HG03159 (cell line): ENCODE results near the gene NELFCD.
A peak's percentile ranks its signal among the peaks of the same experiment; 100 is the strongest.
"Not testable (repeated sequence)": the region's sequence is repeated elsewhere in the genome, so short reads cannot be mapped to it uniquely, and the experiment has no call there.

ENCODE experiments used
- ATAC-seq: cut with Tn5 transposase; IDR thresholded peaks from one replicate; pipeline ENCODE4 v1.9.1; 2021; ENCODE audit warnings: mild to moderate bottlenecking, moderate library complexity; ENCODE audit not compliant: unreplicated experiment

Gene NELFCD

DNA sequence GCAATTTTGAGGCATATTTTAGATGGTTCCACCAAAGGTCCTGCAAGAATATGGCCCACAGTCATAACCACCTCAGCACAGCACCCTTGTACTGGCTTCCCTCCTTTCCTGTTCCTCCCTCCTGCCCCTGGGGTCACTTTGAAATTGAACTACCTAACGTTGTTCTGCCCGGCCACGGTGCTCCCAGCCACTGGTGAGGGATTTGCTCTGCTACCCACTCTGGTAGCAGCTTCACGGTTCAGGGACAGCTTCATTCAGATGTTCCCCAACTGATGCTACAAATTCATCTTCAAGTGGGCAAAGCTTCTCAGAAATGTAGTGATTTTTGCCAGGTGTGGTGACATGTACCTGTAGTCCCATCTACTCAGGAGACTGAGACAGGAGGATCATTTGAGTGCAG, 7.9 kb upstream of the NELFCD start:
- no peak for ATAC-seq

DNA sequence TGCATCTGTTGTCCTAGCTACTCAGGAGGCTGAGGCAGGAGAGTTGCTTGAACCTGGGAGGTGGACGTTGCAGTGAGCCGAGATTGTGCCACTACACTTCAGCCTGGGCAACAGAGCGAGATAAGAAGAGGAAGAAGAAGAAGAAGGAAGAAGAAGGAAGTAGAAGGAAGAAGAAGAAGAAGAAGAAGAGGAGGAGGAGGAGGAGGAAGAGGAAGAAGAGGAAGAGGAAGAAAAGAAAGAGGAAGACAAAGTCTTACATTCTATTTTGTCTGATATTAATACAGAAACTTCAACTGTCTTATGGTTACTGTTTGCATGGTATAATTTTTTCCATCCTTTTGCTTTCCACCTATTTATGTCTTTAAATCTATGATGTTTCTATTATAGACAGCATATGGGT, 7.2 kb upstream of the NELFCD start:
- ATAC-seq: no peak

DNA sequence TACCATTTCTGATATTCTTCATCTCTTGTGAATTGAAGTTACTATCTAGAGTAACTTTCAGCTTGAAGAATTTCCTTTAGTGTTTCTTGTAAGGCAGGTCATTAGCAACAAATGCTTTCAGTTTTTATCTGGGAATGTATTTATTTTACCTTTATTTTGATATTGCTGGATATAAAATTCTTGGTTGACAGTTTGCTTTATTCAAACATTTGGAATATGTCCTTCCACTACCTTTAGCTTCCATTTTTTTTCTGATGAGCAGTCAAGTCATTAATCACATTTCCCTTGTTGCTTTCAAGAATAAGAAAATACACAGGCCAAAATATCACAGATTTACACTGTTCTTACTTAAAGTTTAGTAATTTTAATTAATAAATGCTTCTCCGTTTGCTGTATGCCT, 5.7 kb upstream of the NELFCD start:
- ATAC-seq: no peak

DNA sequence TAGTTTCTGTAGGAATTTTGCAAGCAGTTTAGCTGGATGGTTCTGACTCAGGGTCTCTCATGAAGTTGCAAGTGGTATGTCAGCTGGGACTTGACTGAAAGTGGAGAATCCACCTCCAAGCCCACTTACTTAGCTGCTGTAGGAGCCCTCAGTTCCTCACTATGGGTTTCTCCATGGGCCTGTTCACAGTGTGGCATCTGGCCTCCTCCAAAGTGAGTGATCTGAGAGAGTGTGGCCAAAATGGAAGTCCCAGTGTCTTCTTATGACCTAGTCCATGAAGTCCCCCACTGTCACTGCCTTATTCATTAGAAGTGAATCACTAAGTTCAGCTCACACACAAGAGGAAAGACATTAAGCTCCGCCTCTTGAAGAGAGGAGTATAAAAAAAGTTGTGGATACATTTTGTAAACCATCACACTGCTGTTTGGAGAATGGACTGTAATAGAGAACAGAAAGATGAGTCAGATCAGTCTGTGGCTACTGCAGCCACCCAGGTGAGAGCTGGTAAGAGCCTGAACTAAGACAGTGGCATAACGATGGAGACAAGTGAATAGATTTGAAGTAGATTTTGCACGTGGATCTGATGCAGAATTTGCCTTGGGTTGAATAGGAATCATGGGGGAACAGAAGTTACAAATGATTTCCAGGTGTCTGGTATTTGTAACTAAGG, 4.9 kb upstream of the NELFCD start:
- ATAC-seq: no peak

DNA sequence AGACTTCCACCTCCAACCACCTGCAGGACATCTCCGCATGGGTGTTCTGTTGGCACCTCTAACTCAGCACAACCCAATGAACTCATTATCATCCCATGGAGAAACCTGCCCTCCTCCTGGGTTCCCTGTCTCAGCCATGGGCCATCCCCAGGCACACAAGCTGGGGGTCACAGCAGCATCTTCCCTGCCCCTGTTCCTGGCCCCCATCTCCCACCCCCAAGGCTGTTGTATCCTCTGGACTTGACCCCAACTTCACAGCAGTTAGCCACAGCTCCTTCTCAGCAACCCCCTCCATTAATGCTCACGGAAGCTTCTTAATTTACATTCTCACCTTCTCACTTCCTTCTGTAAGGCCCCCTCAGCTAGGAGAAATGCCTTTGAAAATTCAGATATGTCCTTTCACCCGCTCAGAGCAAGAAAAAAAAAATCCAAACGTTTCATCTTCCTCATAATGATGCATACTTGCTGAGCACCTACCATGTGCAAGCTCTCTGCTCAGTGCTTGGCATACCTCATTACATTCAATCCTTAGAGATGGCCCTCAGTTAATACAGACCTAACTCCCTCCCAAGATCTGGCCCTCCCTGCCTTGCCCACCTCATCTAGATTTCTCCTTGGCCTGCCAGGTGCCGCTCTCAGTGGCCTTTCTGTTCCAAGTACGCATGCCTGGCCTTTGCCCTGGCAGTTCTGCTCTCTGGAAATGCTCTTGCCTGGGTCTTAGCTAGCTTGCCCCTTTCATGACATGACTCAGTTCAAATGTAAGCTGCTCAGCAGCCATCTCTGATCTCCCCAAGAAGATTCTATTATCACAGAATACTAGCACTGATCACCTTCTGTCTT, 2.5 kb upstream of the NELFCD start:
- ATAC-seq: no peak

DNA sequence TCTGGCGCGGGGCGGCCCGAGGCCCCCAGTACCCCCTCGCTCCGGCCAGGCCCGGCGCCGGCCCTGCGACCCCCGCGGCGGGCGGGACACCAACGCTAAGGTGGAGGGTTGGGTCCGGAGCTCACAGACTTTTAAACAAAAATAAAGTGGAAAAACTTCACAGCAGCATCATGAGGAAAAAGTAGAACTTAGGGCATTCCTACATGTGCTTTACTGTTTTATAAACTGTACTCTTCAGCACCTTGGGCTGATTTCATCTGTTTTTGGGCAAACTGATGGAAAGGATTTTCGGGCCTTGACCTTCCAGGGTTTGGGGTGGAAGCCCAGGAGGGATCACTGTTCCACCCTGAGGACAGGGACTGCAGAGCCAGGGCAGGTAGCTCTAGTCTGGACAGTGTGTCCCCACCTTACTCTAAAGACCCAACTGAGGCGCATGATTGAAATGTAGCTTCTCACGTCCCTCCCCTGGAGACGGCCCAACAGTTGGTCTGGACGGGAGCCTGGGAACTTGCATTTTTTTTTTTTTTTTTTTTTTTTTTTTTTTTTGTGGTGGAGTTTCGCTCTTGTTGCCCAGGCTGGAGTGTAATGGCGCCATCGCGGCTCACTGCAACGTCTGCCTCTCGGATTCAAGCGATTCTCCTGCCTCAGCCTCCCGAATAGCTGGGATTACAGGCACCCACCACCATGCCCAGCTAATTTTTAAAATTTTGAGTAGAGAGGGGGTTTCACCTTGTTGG, 740 bp downstream of the NELFCD start:
- peak; percentile 8 for ATAC-seq

DNA sequence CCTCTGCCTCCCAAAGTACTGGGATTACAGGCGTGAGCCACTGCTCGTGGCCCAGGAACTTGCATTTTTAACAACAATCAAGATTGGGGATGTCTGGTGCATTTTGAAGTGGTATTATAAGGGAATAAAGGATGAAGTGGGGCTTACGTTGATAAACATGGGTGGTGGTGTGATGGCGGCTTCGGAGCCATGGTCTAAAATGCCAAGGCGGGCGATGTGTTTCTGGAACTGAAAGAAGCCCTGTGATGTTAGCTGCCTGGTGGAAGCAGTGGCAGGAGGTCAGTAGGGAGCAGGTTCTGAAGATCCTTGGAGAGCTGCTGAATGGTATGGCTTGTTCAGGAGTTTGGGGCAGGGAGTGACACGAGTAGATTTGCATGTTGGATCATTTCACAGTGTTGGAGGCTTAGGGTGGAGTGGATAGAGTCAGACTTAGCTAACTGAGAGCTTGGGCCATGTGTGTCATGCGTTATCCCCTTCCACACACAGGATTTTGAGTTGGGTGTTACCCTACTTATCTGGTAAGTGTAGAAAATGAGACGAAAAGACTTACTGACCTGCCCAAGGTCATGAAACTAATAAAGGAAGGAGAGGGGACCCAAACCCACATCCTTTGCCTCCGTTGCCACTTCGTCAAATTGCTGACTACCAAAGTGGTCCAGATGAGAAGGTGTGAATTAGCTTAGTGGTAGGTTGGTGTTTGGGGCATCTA, 1.5 kb downstream of the NELFCD start:
- no peak for ATAC-seq

DNA sequence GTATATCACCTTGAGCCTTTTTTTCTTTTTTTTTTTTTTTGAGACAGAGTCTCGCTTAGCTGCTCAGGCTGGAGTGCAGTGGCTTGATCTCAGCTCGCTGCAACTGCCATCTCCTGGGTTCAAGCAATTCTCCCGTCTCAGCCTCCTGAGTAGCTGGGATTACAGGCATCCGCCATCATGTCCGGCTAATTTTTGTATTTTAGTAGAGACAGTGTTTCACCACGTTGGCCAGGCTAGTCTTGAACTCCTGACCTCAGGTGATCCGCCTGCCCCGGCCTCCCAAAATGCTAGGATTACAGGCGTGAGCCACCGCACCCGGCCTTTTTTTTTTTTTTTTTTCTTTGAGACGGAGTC, 2.0 kb downstream of the NELFCD start:
- not testable (repeated sequence) for ATAC-seq

DNA sequence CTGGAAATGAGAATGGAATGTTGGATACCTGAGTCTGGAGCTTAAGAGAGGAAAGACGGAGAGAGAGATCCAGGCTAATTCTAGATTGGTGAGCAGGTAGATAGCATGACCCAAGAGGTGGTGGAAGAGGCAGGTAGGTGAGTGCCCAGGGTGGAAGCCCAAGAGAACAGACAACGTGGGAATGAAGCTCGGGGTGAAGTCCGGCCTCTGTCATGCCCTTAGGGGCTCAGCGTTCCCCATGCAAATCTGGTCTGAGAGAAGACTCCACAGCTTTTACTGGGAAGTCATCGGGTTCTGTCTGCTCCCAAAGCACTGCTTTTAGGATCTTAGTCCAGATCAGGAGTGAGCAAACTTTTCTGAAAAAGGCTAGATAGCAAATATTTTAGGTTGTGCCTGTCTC, 3.6 kb downstream of the NELFCD start:
- ATAC-seq: no peak

DNA sequence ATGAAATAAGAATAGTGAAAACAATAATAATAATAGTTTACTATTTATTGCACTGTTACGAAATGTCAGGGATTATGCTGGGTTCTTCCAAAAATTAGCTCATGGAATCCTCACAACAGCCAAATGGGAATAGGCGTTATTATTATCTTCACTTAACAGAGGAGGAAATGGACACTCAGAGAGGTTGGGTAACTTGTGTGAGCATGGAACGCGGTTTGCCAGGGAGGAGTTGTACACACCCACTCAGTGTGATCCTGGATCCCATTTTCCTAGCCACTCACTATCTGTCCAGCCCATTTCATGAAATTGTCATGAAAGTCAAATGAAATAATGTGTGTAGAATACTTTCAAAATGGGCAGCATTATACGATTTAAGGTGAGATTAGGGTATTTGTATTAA, 4.6 kb downstream of the NELFCD start:
- ATAC-seq: no peak

DNA sequence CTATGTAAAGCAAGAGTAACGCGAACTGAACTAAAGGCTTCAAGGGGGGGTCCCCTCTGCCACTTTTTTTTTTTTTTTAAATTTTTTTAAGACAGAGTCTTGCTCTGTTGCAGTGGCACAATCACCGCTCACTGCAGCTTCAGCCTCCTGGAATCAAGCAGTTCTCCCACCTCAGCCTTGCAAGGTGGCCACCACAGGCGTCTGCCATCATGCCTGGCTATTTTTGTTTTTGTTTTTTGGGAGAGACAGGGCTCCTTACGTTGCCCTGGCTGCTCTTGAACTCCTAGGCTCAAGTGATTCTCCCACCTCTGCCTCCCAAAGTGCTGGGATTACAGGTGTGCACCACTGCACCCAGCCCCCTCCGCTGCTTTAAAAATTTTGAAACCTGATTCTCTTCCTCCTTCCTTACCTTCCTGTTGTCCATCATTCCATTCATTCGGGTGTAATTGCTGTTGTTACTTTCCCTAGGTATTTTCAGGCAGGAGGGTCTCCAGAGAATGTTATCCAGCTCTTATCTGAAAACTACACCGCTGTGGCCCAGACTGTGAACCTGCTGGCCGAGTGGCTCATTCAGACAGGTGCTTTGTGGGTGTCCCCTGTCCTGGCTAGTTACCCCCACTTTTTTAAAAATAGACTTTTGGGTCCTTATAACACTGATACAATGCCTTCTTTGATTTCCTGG, 5.4 kb downstream of the NELFCD start:
- no peak for ATAC-seq

DNA sequence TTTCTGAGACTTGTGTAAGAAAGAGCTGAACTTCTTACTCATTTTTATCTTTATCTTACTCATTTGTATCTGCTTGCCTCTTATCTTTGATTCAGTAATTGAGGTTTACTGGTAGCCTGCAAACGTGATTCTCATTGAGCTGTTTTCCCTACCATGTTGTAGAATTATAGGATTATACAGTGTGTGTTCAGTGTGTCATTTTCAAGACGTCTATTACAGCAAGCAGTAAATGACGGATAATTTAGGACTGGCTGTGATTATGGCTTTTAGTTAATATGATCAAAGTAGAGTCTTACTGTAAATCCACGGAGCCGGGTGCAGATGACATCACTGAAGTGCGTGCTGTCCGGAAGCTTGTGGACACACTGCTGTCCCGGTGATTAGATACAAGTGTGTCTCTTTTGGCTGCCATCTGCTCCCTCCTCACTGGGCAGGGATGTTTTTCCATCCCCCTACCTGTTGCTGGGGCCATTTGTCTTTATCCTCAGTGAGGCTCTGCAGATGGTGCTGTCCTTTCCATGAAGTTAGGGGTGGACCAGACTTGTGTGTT, 6.0 kb downstream of the NELFCD start:
- ATAC-seq: no peak

DNA sequence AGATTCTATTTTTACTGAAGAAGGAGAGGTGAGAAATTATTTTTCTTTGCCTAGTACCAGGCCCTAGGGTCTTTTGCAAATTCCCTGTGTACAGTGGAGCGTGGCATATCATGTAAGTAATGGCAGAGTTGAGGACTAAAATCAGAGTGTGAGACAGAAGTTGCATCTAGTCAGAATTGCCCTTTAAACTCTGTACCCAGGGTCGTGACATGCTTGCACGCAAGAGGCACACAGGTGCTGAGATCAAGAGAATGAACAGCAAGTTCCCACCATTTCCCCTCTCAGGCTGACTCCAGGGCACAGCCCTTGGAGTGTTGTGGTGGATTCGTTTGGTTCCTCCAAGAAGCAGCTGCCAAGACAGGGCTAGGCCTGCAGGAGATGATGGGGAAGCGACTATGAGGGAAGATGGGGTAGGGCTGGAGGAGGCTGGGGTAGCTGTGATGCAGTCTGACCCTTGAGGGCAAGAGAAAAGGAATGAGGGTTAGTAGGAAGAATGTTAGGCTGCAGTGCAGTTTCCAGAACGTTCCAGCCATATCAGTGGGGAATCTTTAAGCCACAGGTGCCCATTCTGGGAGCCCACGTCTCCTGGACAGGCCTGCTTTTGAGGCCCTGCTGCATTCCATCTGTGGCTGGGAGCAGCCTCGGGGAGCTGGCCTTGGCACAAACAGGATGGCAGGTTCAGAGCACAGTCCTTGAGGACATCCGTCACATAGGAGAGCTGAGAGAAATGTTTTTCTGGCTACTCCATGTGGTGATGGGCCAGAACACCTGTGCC, 6.9 kb downstream of the NELFCD start:
- ATAC-seq: no peak

DNA sequence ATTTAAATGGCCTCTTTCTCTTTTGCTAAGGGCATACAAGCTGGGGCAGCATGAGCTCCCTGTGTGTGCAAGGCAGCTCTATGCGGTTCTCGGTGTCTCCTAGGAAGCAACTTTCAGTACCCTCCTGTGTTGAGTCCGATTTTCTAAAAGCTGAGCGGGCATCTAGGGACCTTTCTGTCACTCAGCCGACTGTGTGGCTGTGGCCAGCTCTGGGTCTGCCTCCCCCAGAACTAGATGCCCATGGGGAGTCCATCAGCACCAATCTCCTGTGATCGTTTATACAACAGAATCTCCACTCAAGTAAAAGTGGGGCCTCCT, 7.5 kb downstream of the NELFCD start:
- no peak for ATAC-seq

DNA sequence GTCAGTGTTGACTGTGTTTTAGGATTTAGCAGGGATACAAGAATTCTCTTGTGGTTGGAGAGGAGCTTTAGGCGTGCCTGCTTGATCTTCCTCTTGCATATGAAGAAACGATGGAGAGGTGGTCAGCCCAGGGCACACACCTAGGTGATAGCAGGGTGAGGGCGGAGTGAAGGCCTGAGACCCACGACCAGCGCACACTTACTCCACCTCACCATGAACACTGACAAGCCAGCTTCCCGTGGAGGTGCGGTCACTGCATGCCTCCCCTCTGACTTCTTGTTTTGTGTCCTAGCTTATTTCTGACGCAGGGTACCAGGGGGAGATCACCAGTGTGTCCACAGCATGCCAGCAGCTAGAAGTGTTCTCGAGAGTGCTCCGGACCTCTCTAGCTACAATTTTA, 8.1 kb downstream of the NELFCD start:
- ATAC-seq: no peak

DNA sequence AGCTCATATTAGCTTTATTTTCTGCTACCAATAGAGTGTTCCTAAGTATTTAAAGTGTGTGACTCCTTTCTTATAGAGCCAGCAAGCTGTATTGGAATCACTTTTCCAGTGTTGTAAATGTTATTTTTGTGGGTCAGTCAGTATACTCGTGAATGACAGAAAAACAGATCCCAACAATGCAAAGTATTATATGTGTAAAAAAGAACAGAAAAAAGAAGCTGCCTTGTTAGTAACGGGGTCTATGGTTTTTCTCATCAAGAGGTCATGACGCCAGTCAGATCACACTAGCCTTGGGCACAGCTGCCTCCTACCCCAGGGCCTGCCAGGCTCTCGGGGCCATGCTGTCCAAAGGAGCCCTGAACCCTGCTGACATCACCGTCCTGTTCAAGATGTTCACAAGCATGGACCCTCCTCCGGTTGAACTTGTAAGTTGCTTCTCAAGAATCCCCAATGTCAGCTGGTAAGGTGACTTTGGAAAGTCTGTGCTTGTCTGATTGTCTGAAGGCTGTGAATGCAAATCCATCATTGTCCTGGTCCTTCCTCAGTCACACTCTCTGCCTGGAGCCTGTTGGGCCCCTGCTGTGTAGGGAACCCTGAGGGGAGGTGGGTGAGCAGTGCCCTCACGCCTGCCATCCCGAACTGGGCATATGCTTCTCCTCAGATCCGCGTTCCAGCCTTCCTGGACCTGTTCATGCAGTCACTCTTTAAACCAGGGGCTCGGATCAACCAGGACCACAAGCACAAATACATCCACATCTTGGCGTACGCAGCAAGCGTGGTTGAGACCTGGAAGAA, 9.8 kb downstream of the NELFCD start:
- no peak for ATAC-seq

DNA sequence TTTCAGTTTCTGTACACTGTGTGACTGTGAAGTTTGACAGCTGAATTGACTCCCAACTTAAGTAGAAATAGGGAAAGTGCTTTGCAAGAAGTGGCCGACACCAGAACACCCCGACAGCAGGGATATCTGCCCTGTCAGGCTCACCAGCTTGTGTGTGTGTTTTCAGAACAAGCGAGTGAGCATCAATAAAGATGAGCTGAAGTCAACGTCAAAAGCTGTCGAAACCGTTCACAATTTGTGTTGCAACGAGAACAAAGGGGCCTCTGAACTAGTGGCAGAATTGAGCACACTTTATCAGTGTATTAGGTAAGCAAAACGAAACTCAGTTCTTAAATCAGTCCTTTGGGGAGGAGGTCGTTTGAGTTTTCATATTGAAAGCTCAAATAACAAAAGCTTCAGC, 10.7 kb downstream of the NELFCD start:
- ATAC-seq: no peak

DNA sequence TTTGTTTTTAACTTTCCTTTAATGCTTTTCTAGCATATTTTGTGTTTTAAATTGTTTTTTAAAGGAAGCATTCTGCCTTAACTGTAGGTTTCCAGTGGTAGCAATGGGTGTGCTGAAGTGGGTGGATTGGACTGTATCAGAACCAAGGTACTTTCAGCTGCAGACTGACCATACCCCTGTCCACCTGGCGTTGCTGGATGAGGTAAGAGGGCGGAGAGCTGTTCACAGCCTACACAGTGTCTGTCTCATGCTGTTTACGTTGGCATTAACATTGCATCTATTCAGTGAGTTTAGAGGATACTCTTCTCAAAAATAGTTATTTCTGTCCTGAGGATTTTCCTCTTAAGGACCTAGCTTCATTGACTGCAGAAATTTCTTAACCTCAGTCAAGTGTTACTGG, 11.9 kb downstream of the NELFCD start:
- no peak for ATAC-seq
